Small intestine (tissue), 7 donors: ENCODE results near the gene NPIPB2. TPM values are rescaled to one million over a fixed set of nuclear protein-coding genes. Genes with fewer than 3 reads are reported as not detected.
"Not testable (repeated sequence)": the region's sequence is repeated elsewhere in the genome, so short reads cannot be mapped to it uniquely, and the experiment has no call there.

Experiments
- DNase-seq, 2 donors: peaks; one replicate each; pipeline versions ENCODE4 v3.0.0 to v3.0.0-alpha.2; 2013
- FAIRE-seq: peaks from 2 replicates; lab custom pipeline; 2012; peaks lifted over from hg19 to GRCh38; lab: Jason Lieb, UNC
- H3K27ac ChIP-seq, 3 donors: one replicate each; pipeline ENCODE4 v1.5.1; 2013; ENCODE audit warnings: low read length in 2 of 3, mild to moderate bottlenecking in 2 of 3, control low read depth in 1 of 3, inconsistent platforms in 1 of 3, low read depth in 1 of 3, moderate library complexity in 1 of 3
- H3K27me3 ChIP-seq, 3 donors: one replicate each; pipeline ENCODE4 v1.6.1; 2013; ENCODE audit warnings: low read length in 3 of 3, inconsistent platforms in 1 of 3; ENCODE audit not compliant: control insufficient read depth in 3 of 3, insufficient read depth in 3 of 3
- H3K36me3 ChIP-seq, 3 donors: one replicate each; pipeline ENCODE4 v1.6.1; 2013; ENCODE audit warnings: low read length in 3 of 3, inconsistent platforms in 1 of 3, low read depth in 1 of 3, mild to moderate bottlenecking in 1 of 3, moderate library complexity in 1 of 3; ENCODE audit not compliant: control insufficient read depth in 3 of 3, insufficient read depth in 2 of 3
- H3K4me1 ChIP-seq, 3 donors: one replicate each; pipeline ENCODE4 v1.6.1; 2013; ENCODE audit warnings: low read length in 2 of 3, inconsistent platforms in 1 of 3, low read depth in 1 of 3, mild to moderate bottlenecking in 1 of 3, moderate library complexity in 1 of 3; ENCODE audit not compliant: control insufficient read depth in 3 of 3, insufficient read depth in 2 of 3
- H3K4me3 ChIP-seq, 3 donors: one replicate each; pipeline ENCODE4 v1.5.1; 2013; ENCODE audit warnings: low read length in 3 of 3, control low read depth in 1 of 3, inconsistent platforms in 1 of 3, low read depth in 1 of 3, mild to moderate bottlenecking in 1 of 3, moderate library complexity in 1 of 3
- H3K9me3 ChIP-seq, 2 donors: one replicate each; pipeline ENCODE4 v1.6.1; 2013; ENCODE audit warnings: low read depth in 1 of 2, low read length in 1 of 2; ENCODE audit not compliant: control insufficient read depth in 2 of 2, insufficient read depth in 1 of 2
- WGBS, 3 donors: extraction: QIAGEN DNeasy Blood & Tissue Kit; methylation state at CpG; one replicate each; pipeline ENCODE4 v1.1.7; 2013; 5-methylcytosine and 5-hydroxymethylcytosine counted together
- polyA plus RNA-seq, 4 donors: library from polyadenylated mRNA; stranded (reverse) in 3 of 4; unstranded in 1 of 4; fragments of 200-250 nt in 3 of 4; fragments of 120-200 nt in 1 of 4; gene quantifications; one replicate each; pipeline versions ENCODE4 v1.2.1 to v1.2.3, GENCODE V29; 2013
- donor health status: healthy with polysubstance abuse.
- donor health status: control.
- donor health status: control.
- donor health status: Bipolar disorder and iron deficiency.
- donor health status: healthy.

Gene NPIPB2
- polyA plus RNA-seq, 4 donors: 5.1 to 25.3 (median 5.5) TPM; not detected in 1

DNA sequence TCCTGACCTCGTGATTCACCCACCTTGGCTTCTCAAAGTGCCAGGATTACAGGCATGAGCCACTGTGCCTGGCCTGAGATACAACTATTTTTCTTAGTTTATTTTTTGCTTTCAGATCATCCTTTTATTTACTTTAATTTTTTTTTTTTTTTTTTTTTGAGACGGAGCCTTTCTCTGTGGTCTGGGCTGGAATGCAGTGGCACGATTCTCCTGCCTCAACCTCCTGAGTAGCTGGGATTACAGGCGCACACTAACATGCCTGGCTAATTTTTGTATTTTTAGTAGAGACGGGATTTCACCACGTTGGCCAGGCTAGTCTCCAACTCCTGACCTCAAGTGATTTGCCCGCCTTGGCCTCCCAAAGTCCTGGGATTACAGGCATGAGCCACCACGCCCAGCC lies 11.7 kb upstream of the NPIPB2 start:
- 82 to 85% (median 84%) methylated on average over 8 of the region's 8 CpGs for WGBS, 3 donors
- not testable (repeated sequence) for H3K27me3 ChIP-seq, H3K36me3 ChIP-seq, H3K4me1 ChIP-seq, H3K9me3 ChIP-seq, H3K4me3 ChIP-seq, FAIRE-seq, H3K27ac ChIP-seq, DNase-seq

DNA sequence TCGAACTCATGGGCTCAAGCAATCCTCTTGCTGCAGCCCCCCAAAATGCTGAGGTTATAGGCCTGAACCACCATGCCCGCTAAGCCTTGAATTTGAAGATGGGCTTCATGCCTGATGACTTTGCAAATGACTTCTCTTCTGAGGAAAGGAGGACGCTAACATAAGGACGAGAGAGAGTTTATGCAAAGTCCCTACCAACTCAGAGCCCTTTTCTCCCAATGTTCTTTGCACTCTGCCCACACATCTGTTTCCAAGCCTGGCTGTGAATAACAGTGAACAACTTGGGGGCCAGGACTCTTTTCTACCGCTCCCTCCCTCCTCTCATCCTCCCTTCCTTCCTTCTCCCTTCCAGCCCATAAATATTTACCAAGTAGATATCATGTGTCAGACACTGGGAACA lies 8.5 kb upstream of the NPIPB2 start:
- FAIRE-seq (no peak), DNase-seq (no peak)
- H3K4me1 ChIP-seq: no peaks in the 10 kb centered on the region
- H3K27me3 ChIP-seq: no peaks in the 10 kb centered on the region
- H3K27ac ChIP-seq: no peak overlapping the region
- H3K9me3 ChIP-seq: no peaks in the 10 kb centered on the region
- 73 to 82% (median 75%) methylated on average over 5 of the region's 5 CpGs for WGBS, 3 donors
- peaks cover 0 to 2% (median 0%) of the 10 kb centered on the region in 3 donors for H3K36me3 ChIP-seq
- H3K4me3 ChIP-seq: no peak overlapping the region

DNA sequence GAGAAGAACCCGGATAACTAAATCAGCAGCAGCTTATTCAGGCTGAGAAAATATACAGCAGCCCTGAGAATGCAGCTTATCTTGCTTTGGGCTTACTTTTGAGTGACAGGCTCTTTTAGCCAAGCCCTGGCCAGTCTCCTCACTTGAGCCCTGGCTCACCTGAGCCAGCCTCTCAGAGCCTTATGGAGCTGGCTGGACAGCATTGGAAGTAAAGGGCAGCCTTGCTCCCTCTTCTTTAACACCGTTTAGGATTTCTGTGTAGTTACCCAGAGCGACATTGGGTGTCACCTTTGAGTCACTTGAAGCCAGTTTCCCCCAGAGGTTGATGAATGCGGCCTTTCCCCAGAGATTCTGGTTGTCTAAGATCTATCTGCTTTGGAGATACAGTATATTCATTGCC lies 7.7 kb upstream of the NPIPB2 start:
- WGBS, 3 donors: 17 to 21% (median 19%) methylated on average over 4 of the region's 4 CpGs
- Histone ChIP-seq H3K4me3 (no peak overlapping the region), H3K27ac (no peak overlapping the region), H3K9me3 (no peaks in the 10 kb centered on the region), H3K4me1 (no peaks in the 10 kb centered on the region), H3K36me3 (peaks cover 0 to 2% (median 0%) of the 10 kb centered on the region in 3 donors), H3K27me3 (no peaks in the 10 kb centered on the region)
- peak; percentile 37 for DNase-seq
- no peak for FAIRE-seq

DNA sequence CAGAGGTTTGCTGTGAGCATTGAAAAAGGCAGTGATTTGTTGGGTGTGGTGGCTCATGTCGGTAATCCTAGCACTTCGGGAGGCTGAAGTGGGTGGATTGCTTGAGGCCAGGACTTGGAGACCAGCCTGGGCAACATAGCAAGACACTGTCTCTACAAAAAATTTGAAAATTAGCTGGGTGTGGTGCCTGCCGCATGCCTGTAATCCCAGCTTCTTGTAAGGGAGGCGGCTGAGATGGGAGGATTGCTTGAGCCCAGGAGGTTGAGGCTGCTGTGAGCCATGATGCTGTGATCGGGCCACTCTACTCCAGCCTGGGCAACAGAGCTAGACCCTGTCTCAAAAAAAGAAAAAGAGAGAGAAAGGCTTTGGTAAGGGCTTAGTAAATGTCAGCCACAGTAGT lies 7.0 kb upstream of the NPIPB2 start:
- no peak overlapping the region for H3K27ac ChIP-seq
- 82 to 92% (median 87%) methylated on average over 5 of the region's 5 CpGs for WGBS, 3 donors
- peaks cover 0 to 2% (median 0%) of the 10 kb centered on the region in 3 donors for H3K36me3 ChIP-seq
- FAIRE-seq (no peak), DNase-seq (no peak)
- no peaks in the 10 kb centered on the region for H3K4me1 ChIP-seq
- no peaks in the 10 kb centered on the region for H3K27me3 ChIP-seq
- H3K9me3 ChIP-seq: no peaks in the 10 kb centered on the region
- H3K4me3 ChIP-seq: no peak overlapping the region

DNA sequence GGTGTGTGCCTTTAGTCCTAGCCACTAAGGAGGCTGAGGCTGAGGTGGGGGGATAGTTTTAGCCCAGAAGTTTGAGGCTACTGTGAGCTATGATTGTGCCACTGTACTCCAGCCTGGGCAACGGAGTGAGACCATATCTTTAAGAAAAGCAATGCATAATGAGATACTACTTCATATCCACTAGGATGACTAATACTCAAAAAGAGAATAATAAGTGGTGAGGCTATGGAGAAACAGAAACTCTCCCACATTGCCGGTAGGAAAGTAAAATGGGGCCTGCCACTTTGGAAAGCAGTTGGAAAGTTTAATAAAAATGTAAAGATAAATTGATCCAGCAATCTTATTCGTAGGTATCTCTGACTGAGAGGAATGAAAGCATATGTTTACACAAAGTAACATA lies 4.6 kb upstream of the NPIPB2 start:
- H3K9me3 ChIP-seq: no peaks in the 10 kb centered on the region
- no peak for FAIRE-seq
- no peak overlapping the region for H3K27ac ChIP-seq
- no peaks in the 10 kb centered on the region for H3K27me3 ChIP-seq
- no peak for DNase-seq
- 55 to 75% (median 59%) methylated on average over 3 of the region's 3 CpGs for WGBS, 3 donors
- no peaks in the 10 kb centered on the region for H3K4me1 ChIP-seq
- peaks cover 0 to 2% (median 0%) of the 10 kb centered on the region in 3 donors for H3K36me3 ChIP-seq
- no peak overlapping the region for H3K4me3 ChIP-seq

DNA sequence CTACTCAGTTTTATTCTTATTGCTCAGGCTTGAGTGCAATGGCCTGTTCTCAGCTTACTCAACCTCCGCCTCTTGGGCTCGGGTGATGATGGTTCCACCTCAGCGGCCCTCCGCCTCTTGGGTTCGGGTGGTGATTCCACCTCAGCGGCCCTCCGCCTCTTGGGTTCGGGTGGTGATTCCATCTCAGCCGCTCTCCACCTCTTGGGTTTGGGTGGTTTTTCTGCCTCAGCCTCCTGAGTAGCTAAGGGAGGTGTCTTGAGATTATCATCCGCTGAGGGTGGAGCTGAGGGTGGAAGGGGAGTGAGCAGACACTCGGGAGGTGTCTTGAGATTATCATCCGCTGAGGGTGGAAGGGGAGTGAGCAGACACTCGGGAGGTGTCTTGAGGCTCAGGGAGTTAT lies 14.5 kb downstream of the NPIPB2 start:
- H3K27me3 ChIP-seq, H3K4me3 ChIP-seq, H3K9me3 ChIP-seq, DNase-seq, FAIRE-seq, H3K4me1 ChIP-seq, H3K27ac ChIP-seq, H3K36me3 ChIP-seq: not testable (repeated sequence)
- 84 to 88% (median 85%) methylated on average over 13 of the region's 13 CpGs for WGBS, 3 donors

DNA sequence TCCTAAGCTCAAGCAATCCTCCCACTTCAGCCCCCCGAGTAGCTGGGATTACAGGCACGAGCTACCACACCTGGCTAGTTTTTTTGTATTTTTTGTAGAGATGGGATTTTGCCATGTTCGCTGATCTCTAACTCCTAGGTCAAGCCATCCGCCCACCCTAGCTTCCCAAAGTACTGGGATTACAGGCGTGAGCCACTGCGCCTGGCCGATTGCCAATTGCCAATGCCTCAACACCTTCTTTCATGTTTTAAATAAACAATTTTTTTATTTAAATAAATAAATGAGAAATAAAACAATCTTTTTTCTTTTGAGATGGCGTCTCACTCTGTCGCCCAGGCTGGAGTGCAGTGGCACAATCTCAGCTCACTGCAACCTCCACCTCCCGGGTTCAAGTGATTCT lies 17.8 kb downstream of the NPIPB2 start:
- not testable (repeated sequence) for FAIRE-seq, H3K27me3 ChIP-seq

DNA sequence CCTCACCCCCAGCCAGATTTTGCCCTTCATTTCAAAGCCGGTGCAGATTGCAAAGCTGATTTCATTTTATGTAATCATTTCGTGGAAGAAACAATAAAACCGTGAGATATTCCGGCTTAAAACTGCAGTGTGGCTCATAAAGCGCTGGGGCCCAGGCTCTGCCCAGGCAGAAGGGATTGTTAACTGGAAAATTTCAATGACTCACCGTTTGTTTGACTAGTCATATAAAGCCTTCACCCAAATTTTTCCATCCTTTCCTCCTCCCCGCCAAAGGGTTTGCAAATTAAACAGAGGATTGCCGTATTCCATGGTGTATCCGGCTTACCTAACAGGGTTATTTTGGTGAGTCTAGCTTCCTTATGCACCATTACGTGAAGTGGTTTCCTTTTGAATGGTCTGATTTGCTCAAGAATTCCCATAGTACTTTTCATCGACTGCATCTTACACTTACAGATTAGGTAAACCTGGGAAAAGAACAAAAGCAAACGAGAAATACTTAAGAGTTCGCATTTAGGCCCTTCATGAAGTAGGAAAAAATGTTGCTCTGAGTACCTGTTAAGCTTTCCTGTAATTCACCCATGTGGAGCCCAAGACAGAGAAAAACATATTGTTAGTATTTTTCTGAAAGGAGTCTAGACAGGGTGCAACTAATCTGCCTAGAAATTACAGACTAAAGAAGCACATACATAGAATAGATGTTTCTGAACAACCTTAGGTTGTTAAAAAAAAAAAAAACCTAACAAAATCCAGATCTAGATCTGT lies 25.1 kb downstream of the NPIPB2 start:
- peaks cover 6 to 9% (median 7%) of the 10 kb centered on the region in 3 donors for H3K4me1 ChIP-seq
- H3K27me3 ChIP-seq: no peaks in the 10 kb centered on the region
- no peaks in the 10 kb centered on the region for H3K36me3 ChIP-seq
- WGBS, 3 donors: 13 to 54% (median 36%) methylated on average over 13 of the region's 13 CpGs
- peak; percentile 68 to 82 for DNase-seq
- H3K27ac ChIP-seq: peak overlapping the region; percentile 70 to 95 (median 89)
- no peaks in the 10 kb centered on the region for H3K9me3 ChIP-seq
- H3K4me3 ChIP-seq: peak overlapping the region; percentile 43 to 99 (median 67)
- no peak for FAIRE-seq

More for the DNA sequence above, 17.8 kb downstream of the NPIPB2 start:
- H3K9me3 ChIP-seq, H3K4me3 ChIP-seq, H3K27ac ChIP-seq, DNase-seq, H3K4me1 ChIP-seq, H3K36me3 ChIP-seq: not testable (repeated sequence)
- WGBS, 3 donors: 74 to 85% (median 81%) methylated on average over 10 of the region's 10 CpGs
